GM12874 (cell line): ENCODE data around the gene NCR2.

ENCODE experiments used
- CTCF ChIP-seq: IDR thresholded peaks from 2 replicates; pipeline ENCODE4 v1.5.1; 2011; ENCODE audit warnings: low read depth, mild to moderate bottlenecking, control low read depth, low read length, moderate library complexity; ENCODE audit not compliant: insufficient read depth

The NCR2 gene

DNA sequence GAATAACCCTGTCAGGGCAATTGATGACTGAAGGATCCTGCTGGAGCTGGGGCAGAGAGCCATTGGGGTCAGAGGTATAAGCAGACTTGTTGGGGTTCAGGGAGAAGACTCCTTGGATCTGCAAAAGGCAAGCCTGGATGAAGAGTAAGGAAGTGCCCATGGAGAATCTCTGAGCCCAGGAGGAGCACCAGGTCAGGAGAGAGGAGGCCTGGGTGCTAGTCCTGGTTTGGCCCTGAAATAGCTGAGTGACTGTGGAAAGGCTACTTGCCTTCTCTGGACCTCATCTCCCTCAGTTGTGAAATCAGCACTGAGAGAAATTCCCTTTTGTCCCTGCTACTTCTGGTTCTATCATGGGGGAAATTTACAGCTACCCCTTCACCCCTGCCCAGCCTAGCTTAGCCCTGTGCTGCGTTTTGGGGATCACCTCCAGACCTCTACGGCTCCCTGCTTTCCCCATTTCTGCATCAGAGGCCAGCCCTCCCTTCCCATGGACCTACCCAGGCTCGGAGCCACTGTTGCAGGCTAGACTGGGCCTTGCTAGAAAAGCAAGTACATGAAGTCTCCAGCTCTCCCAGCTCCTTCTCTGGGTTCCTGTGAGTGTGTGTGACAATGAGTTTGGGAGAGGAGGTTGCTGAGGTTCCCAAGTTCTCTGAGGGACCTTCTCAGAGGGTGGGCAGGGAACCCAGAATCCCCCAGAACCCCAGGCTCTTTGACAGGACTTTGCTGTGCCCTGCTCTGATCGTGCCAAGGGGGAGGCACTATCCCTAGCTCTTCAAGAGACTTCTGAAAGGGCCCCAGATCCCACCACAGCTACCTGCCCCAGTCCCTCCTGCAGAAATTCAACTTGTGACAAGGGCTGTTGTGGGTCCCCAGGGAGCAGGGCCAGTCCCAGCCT is 2.3 kb upstream of the NCR2 start:
- no peak for TF ChIP-seq CTCF

DNA sequence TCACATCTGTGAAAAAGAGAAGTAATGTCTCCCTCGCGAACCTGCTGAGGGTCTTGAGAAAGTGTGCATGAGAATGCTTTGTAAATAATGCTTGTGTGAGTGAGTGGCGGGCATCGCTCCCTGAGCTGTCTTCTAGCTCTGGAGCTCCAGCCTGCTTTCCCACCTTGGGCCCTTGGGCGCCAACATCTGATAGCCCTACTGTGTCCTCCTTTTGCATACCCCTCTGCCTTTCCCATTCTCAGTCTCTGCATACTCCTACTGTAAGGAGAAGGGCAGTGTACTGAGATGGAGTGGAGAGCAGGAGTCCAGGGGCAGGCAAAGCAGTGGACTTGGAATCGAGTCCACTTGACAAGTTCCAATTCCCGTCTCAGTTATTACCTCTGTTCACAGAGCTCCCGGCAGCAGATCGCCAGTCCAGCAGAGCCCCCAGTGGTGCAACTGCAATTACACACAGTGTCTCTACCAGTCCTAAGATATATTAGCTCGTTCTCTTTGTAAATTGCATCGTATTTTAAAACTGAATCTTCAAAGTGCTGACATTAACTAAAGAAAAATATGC is 847 bp upstream of the NCR2 start:
- TF ChIP-seq CTCF: no peak

- no peak for TF ChIP-seq CTCF
Measured at GRCh38 chr6:41335943-41336342, 535 bp downstream of the NCR2 start.

DNA sequence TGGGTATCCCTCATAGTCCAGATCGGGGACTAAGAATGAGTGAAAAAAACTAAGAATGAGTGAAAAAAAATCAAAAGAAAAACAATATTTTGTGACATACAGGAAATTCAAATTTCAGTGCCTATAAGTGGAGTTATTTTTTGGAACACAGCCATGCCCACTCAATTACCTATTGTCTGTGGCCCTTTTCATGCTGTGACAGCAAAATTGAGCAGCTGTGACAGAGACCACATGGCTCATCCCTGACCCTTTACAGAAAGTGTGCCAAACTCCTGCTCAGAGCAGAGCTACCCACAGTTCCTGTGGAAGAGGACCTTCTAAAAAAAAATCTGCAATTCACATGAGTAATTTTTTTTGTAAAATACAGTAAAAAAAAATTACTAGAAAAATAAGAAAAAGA is 1.4 kb downstream of the NCR2 start:
- TF ChIP-seq CTCF: no peak

GRCh38 chr6:41337709-41338108 is 2.3 kb downstream of the NCR2 start:
- TF ChIP-seq CTCF: no peak

DNA sequence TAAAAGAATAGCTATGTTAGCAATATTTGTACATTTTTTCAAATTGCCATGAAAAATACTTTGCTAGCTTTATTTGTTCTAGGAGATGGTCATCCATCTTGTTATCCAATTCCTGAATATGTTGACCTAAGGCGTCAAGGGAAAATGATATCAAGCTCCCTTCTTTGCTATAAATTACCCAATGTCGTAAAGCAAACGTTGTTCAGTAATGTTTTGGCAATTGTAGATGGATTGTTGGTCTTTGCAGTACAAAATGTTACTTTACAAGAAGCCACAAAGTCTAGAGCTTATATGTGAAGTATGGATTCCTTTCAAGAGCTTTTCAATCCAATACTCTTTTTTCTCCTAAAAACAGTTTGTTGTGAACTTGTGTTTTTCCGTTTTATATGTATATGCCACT is 3.3 kb downstream of the NCR2 start:
- TF ChIP-seq CTCF: no peak

DNA sequence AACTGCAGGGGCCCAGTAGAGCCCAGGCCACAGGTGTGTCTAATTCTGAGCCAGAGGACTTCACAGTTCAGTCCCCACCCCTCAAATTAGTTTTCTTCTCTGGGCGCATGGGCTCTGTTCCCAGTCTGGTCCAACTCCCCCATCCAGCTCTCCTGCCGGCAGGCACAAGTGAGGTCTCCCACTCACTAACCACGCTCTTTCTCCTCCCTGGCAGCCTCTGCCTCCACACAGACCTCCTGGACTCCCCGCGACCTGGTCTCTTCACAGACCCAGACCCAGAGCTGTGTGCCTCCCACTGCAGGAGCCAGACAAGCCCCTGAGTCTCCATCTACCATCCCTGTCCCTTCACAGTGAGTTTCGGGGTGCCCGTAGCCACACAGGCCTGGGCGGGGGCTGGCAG is 6.2 kb downstream of the NCR2 start:
- no peak for TF ChIP-seq CTCF
